ENCODE measurements around the gene TLX2. TPM values are rescaled to one million over a fixed set of nuclear protein-coding genes. Genes with fewer than 3 reads are reported as not detected.

TLX2 gene
- total and polyA plus RNA-seq, 2 of the 13 experiments (the other 11 are each of a cell fraction or from before 2014, with no cell fraction given): 0.05 to 0.20 TPM

DNA sequence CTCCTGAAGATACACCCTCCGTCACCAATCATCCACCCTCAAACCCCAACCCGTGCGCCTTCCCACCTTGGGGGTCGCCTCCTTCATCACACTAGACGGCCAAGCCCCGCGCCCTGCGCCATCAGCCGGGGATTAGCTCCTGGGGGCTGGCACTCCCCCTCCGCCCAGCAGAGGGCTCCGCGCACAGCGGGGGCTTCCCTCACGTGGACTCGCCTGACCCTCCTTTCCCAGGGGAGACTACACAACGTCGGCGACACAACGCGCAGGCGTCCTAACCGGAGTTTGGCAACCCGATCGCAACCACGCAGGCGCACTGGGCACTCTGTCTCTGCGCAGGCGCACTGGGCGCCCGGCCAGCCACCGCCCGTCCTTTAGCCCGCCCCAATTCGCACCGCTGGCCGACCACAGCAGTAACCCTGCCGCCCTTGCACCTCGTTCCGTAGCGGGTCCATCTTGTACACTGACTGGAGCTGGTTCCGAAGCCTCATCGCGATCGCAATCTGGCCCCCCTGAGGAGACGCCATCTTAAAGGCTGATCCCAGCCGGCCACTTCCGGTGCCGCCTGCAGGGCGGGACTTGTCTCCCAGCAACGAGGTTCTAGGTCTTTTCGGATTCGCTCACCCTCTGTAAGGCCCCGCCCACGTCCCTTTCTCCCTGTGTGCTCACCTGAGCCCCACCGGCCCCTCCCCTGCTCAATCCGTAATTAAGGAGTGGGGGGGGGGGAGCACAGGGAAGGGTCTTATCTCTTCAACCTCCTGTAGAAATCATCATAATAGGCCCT lies 6.9 kb upstream of the TLX2 start, which contains the start of gene PCGF1 (continued):
- TF ChIP-seq CEBPB (IDR thresholded peaks at IDR 0.05; ENCODE audit: borderline replicate concordance, low read depth, low read length) (peak; percentile 92), RXRA (CRISPR knock-in tag; IDR thresholded peaks at IDR 0.05) (peak; percentile 98), ZNF615 (CRISPR knock-in tag; IDR thresholded peaks at IDR 0.05; ENCODE audit: borderline replicate concordance) (peak; percentile 55; the same call in 1 of the 2 replicates), ZNF672 (CRISPR knock-in tag; IDR thresholded peaks at IDR 0.05) (no peak), THRA (CRISPR knock-in tag; IDR thresholded peaks at IDR 0.05; ENCODE audit: borderline replicate concordance) (peak; percentile 97), ZNF839 (CRISPR knock-in tag; IDR thresholded peaks at IDR 0.05; ENCODE audit: borderline replicate concordance) (0 out of 2 replicates have a peak, but pooled peaks have one; percentile 44), RFX5 (IDR thresholded peaks at IDR 0.05; ENCODE audit: low read depth, low read length) (0 out of 2 replicates have a peak, but pooled peaks have one; percentile 13), ZNF724P (CRISPR knock-in tag; IDR thresholded peaks at IDR 0.05; ENCODE audit: borderline replicate concordance) (peak; percentile 77; the same call in 1 of the 2 replicates), ZNF317 (CRISPR knock-in tag; IDR thresholded peaks at IDR 0.05) (peak; percentile 47), YY1 (IDR thresholded peaks at IDR 0.05; ENCODE audit: insufficient read depth, insufficient replicate concordance, low read depth, low read length) (peak; percentile 97), HNF4G (IDR thresholded peaks at IDR 0.05; ENCODE audit: borderline replicate concordance, low read depth, low read length) (0 out of 2 replicates have a peak, but pooled peaks have one; percentile 15), HNF4G (CRISPR knock-in tag; IDR thresholded peaks at IDR 0.05; ENCODE audit: borderline replicate concordance, low read depth) (peak; percentile 61), NFE2L2 (IDR thresholded peaks at IDR 0.05; ENCODE audit: low read length) (no peak), DBP (CRISPR knock-in tag; IDR thresholded peaks at IDR 0.05; ENCODE audit: not compliant biosample characterization) (no peak), HOXA9 (CRISPR knock-in tag; IDR thresholded peaks at IDR 0.05; ENCODE audit: borderline replicate concordance) (no peak; the same call in 1 of the 2 replicates), TCF7 (IDR thresholded peaks at IDR 0.05; ENCODE audit: low read depth) (no peak), ZNF770 (CRISPR knock-in tag; IDR thresholded peaks at IDR 0.05) (peak; percentile 8), DZIP1 (CRISPR knock-in tag; IDR thresholded peaks at IDR 0.05) (no peak), ZNF20 (CRISPR knock-in tag; IDR thresholded peaks at IDR 0.05) (no peak), RARG (CRISPR knock-in tag; IDR thresholded peaks at IDR 0.05; ENCODE audit: low read depth) (no peak)
- TF ChIP-seq, protein P1, sequence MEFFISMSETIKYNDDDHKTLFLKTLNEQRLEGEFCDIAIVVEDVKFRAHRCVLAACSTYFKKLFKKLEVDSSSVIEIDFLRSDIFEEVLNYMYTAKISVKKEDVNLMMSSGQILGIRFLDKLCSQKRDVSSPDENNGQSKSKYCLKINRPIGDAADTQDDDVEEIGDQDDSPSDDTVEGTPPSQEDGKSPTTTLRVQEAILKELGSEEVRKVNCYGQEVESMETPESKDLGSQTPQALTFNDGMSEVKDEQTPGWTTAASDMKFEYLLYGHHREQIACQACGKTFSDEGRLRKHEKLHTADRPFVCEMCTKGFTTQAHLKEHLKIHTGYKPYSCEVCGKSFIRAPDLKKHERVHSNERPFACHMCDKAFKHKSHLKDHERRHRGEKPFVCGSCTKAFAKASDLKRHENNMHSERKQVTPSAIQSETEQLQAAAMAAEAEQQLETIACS (CRISPR knock-in tag; IDR thresholded peaks at IDR 0.05): no peak

All from HepG2 (cell line).